Gastroesophageal sphincter (tissue), 3 donors: ENCODE data around the gene ANKS1B.

Experiments used
- POLR2AphosphoS5 ChIP-seq: sonication (generic); formaldehyde crosslinking; IDR thresholded peaks from one replicate; pipeline ENCODE4 v1.6.1; 2017; ENCODE audit warnings: antibody characterized with exemption
- TF ChIP-seq, protein P1 (sequence below), 4 experiments: fragments of 200-600 bp in 2 of 4; fragments of 450-650 bp in 2 of 4; sonication (generic) in 1 of 4; IDR thresholded peaks; one replicate each; pipeline ENCODE4 v1.5.1; 2017 to 2019; ENCODE audit warnings: antibody characterized with exemption in 4 of 4, mild to moderate bottlenecking in 2 of 4, moderate library complexity in 2 of 4

DNA sequence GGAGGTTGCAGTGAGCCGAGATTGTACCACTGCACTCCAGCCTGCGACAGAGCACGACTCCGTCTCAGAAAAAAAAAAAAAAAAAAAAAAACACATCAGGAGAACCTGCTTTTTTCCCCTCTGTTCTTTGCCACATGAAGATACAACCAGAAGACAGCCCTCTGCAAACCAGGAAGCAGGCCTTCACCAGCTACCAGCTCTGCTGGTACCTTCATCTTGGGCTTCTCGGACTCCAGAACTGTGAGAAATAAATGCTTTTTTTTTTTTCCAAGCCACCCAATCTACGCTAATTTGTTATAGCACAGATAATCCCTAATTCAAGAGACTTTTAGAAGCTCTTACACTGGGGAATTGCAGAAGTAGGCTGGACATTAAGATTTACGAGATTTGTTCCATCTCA, 216.0 kb downstream of the ANKS1B start:
- no peak for TF ChIP-seq POLR2AphosphoS5
- TF ChIP-seq, protein P1, sequence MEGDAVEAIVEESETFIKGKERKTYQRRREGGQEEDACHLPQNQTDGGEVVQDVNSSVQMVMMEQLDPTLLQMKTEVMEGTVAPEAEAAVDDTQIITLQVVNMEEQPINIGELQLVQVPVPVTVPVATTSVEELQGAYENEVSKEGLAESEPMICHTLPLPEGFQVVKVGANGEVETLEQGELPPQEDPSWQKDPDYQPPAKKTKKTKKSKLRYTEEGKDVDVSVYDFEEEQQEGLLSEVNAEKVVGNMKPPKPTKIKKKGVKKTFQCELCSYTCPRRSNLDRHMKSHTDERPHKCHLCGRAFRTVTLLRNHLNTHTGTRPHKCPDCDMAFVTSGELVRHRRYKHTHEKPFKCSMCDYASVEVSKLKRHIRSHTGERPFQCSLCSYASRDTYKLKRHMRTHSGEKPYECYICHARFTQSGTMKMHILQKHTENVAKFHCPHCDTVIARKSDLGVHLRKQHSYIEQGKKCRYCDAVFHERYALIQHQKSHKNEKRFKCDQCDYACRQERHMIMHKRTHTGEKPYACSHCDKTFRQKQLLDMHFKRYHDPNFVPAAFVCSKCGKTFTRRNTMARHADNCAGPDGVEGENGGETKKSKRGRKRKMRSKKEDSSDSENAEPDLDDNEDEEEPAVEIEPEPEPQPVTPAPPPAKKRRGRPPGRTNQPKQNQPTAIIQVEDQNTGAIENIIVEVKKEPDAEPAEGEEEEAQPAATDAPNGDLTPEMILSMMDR (IDR thresholded peaks at IDR 0.05) = no peak
